Kidney (tissue), 14 donors: ENCODE results near the gene ADCYAP1R1. TPM values are rescaled to one million over a fixed set of nuclear protein-coding genes. Genes with fewer than 3 reads are reported as not detected.
A peak's percentile ranks its signal among the peaks of the same experiment; 100 is the strongest.

ENCODE experiments used
- DNase-seq, 5 donors: peaks; one replicate each; pipeline ENCODE4 v3.0.0-alpha.2; 2013 to 2020
- FAIRE-seq: peaks from 2 replicates; lab custom pipeline; 2012; peaks lifted over from hg19 to GRCh38; lab: Jason Lieb, UNC
- H3K27ac ChIP-seq, 2 donors: one replicate each; pipeline ENCODE4 v1.7.0; 2013; ENCODE audit warnings: low read depth in 2 of 2, low read length in 2 of 2, inconsistent platforms in 1 of 2
- H3K27me3 ChIP-seq: one replicate; pipeline ENCODE4 v1.7.1; 2013; ENCODE audit warnings: low read length, inconsistent platforms; ENCODE audit not compliant: control insufficient read depth, insufficient read depth
- H3K36me3 ChIP-seq, 3 donors: one replicate each; pipeline versions ENCODE4 v1.7.0 to v1.7.1; 2013; ENCODE audit warnings: low read length in 3 of 3, control low read depth in 1 of 3, inconsistent platforms in 1 of 3; ENCODE audit not compliant: insufficient read depth in 3 of 3, control insufficient read depth in 2 of 3
- H3K4me1 ChIP-seq, 3 donors: one replicate each; pipeline versions ENCODE4 v1.7.0 to v1.7.1; 2013; ENCODE audit warnings: low read length in 3 of 3, inconsistent platforms in 1 of 3, low read depth in 1 of 3; ENCODE audit not compliant: control insufficient read depth in 2 of 3, insufficient read depth in 2 of 3
- H3K4me3 ChIP-seq, 3 donors: one replicate each; pipeline versions ENCODE4 v1.7.0 to v1.8.1; 2013; ENCODE audit warnings: low read length in 3 of 3, control low read depth in 1 of 3, inconsistent platforms in 1 of 3
- H3K9ac ChIP-seq, 3 donors: one replicate each; pipeline versions ENCODE4 v1.7.0 to v1.7.1; 2013; ENCODE audit warnings: low read length in 3 of 3, control low read depth in 1 of 3, inconsistent platforms in 1 of 3
- H3K9me3 ChIP-seq, 3 donors: one replicate each; pipeline versions ENCODE4 v1.7.0 to v1.7.1; 2013; ENCODE audit warnings: low read length in 3 of 3, control low read depth in 1 of 3, inconsistent platforms in 1 of 3; ENCODE audit not compliant: control insufficient read depth in 2 of 3, insufficient read depth in 1 of 3
- CTCF ChIP-seq: IDR thresholded peaks from 3 replicates; pipeline ENCODE4 v1.5.1; 2012; ENCODE audit warnings: mild to moderate bottlenecking, moderate library complexity, borderline replicate concordance; ENCODE audit not compliant: insufficient read depth; ENCODE audit errors: extremely low read depth
- intact Hi-C: fragments of 100-400 bp; cut with DNase I; formaldehyde crosslinking; loops from one replicate; pipeline ENCODE4 v1.11.1; 2022
- polyA plus RNA-seq: library from polyadenylated mRNA; stranded (reverse); fragments of 350-450 nt; fragmentation: Illumina TruSeq; extraction: RNeasy Lipid Tissue Mini Kit (QIAGEN cat#74804); gene quantifications from one replicate; pipeline ENCODE4 v1.2.3, GENCODE V29; 2014; ENCODE audit warnings: low read depth, low replicate concordance; ENCODE audit not compliant: insufficient read depth
- total RNA-seq: library from RNA; stranded (reverse); fragmentation: NEBNext Ultra II Directional; extraction: Animal tissue kit (Norgen Biotek cat#: 25700); gene quantifications from one replicate; pipeline ENCODE4 v1.2.1, GENCODE V29; 2021
- donor health status: control.
- donor health status: control.
- donor health status: control.
- donor health status: control.
- donor health status: control.
- donor health status: DM: yes; HTN: yes; CAD: no.
- donor health status: Normal renal cell carcinoma (clear cell type).

The ADCYAP1R1 gene
- total and polyA plus RNA-seq, 2 donors from 2014 or later, result not detected

- DNase-seq (peak; percentile 79 to 93 (median 83)), FAIRE-seq (peak; percentile 50)
- Histone ChIP-seq H3K4me1 (no peaks in the 10 kb centered on the region), H3K36me3 (no peaks in the 10 kb centered on the region), H3K4me3 (no peak overlapping the region), H3K9me3 (no peaks in the 10 kb centered on the region), H3K27ac (no peak overlapping the region), H3K27me3 (no peaks in the 10 kb centered on the region), H3K9ac (no peak overlapping the region)
- peak; percentile 69 for TF ChIP-seq CTCF
- intact Hi-C loops, result no loop called here
Observed at GRCh38 chr7:31134246-31135188, 82.4 kb downstream of the ADCYAP1R1 start.

- no peak overlapping the region for H3K27ac ChIP-seq
- no peaks in the 10 kb centered on the region for H3K36me3 ChIP-seq
- intact Hi-C loops, result no loop called here
- DNase-seq (no peak), FAIRE-seq (no peak)
- H3K9ac ChIP-seq, result no peak overlapping the region
- H3K4me1 ChIP-seq, result no peaks in the 10 kb centered on the region
- H3K9me3 ChIP-seq, result no peaks in the 10 kb centered on the region
- TF ChIP-seq CTCF, result no peak
- H3K4me3 ChIP-seq, result no peak overlapping the region
- H3K27me3 ChIP-seq, result no peaks in the 10 kb centered on the region
Observed at GRCh38 chr7:31137234-31137633, 85.1 kb downstream of the ADCYAP1R1 start.

GRCh38 chr7:31145339-31145738 is 93.2 kb downstream of the ADCYAP1R1 start:
- intact Hi-C loops, result no loop called here
- Histone ChIP-seq H3K9ac (no peak overlapping the region), H3K27me3 (no peaks in the 10 kb centered on the region), H3K27ac (no peak overlapping the region), H3K4me1 (no peaks in the 10 kb centered on the region), H3K36me3 (no peaks in the 10 kb centered on the region), H3K9me3 (peaks cover 0 to 2% (median 0%) of the 10 kb centered on the region in 3 donors), H3K4me3 (no peak overlapping the region)
- DNase-seq, result no peak
- no peak for FAIRE-seq
- TF ChIP-seq CTCF, result no peak
